ENCODE results near the gene SLC25A28.

DNA sequence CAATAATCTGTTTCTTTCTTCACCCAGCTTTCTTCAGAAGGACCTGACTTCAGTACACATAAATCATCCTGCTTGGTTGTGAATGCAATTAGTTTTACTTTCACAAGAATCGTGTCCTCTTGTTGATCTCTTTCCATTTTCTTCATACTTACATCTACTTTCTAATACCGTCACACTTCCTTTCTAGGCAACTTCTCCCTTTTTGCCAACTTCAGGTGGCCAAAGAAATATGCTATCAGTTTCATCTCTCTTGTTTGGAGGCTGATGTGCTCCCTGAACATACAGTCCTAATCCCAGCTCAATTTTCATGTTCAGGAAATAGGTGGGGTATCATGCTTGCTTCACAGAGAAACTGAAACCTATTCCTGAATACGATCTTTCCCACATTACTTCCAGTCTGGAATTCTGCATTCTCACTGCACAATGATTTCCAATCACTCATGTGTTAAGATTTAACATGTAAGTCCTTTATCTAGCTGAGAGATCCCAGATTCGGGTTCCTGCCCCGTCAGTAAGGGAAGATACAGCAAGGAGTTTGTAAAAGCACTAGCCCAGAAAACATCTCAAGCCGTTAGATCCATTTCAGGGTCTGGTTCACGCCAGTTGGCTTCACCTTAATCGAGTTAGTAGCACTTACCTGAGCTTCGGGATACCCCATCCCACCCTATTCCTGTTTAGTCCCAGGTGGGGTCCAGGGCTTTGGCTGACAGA is 994 bp downstream of the SLC25A28 start:
- TF ChIP-seq, protein P1, sequence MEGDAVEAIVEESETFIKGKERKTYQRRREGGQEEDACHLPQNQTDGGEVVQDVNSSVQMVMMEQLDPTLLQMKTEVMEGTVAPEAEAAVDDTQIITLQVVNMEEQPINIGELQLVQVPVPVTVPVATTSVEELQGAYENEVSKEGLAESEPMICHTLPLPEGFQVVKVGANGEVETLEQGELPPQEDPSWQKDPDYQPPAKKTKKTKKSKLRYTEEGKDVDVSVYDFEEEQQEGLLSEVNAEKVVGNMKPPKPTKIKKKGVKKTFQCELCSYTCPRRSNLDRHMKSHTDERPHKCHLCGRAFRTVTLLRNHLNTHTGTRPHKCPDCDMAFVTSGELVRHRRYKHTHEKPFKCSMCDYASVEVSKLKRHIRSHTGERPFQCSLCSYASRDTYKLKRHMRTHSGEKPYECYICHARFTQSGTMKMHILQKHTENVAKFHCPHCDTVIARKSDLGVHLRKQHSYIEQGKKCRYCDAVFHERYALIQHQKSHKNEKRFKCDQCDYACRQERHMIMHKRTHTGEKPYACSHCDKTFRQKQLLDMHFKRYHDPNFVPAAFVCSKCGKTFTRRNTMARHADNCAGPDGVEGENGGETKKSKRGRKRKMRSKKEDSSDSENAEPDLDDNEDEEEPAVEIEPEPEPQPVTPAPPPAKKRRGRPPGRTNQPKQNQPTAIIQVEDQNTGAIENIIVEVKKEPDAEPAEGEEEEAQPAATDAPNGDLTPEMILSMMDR (IDR thresholded peaks at IDR 0.05; ENCODE audit: poor library complexity, severe bottlenecking): no peak
- TF ChIP-seq SMC3 (conservative IDR thresholded peaks at IDR 0.05; ENCODE audit: poor library complexity) (no peak), POLR2AphosphoS5 (IDR thresholded peaks at IDR 0.05) (no peak), EP300 (conservative IDR thresholded peaks at IDR 0.05; ENCODE audit: poor library complexity, severe bottlenecking) (no peak)

Measured in neural cell (in vitro differentiated cells).